Measurements from ENCODE around the gene CCDC187. TPM values are rescaled to one million over a fixed set of nuclear protein-coding genes. Genes with fewer than 3 reads are reported as not detected.
A peak's percentile ranks its signal among the peaks of the same experiment; 100 is the strongest.

Gene CCDC187
- total RNA-seq, 1 experiment from 2014 or later = 2.5 TPM

GRCh38 chr9:136284951-136285350 is 18.9 kb downstream of the CCDC187 start:
- no peak for DNase-seq (ENCODE audit: low spot score)

- no peak for DNase-seq (ENCODE audit: low spot score)
These were observed 19.6 kb downstream of the CCDC187 start for GRCh38 chr9:136284311-136284710.

- peak; percentile 89 for DNase-seq (ENCODE audit: low spot score)
These were observed 20.3 kb downstream of the CCDC187 start for GRCh38 chr9:136283291-136284235.

- no peak for DNase-seq (ENCODE audit: low spot score)
These were observed 21.5 kb downstream of the CCDC187 start for GRCh38 chr9:136282272-136282861.

GRCh38 chr9:136281421-136282271 is 22.2 kb downstream of the CCDC187 start:
- no peak for DNase-seq (ENCODE audit: low spot score)

GRCh38 chr9:136280535-136281315 is 23.2 kb downstream of the CCDC187 start:
- DNase-seq (ENCODE audit: low spot score) = no peak

- no peak for DNase-seq (ENCODE audit: low spot score)
These were observed 24.4 kb downstream of the CCDC187 start for GRCh38 chr9:136279471-136279870.

- DNase-seq (ENCODE audit: low spot score) = no peak
These were observed 25.0 kb downstream of the CCDC187 start for GRCh38 chr9:136278894-136279293.

GRCh38 chr9:136278221-136278620 is 25.7 kb downstream of the CCDC187 start:
- DNase-seq (ENCODE audit: low spot score) = no peak

GRCh38 chr9:136277746-136278145 is 26.1 kb downstream of the CCDC187 start:
- no peak for DNase-seq (ENCODE audit: low spot score)

GRCh38 chr9:136276716-136277115 is 27.2 kb downstream of the CCDC187 start:
- DNase-seq (ENCODE audit: low spot score) = no peak

- no peak for DNase-seq (ENCODE audit: low spot score)
These were observed 28.1 kb downstream of the CCDC187 start for GRCh38 chr9:136275655-136276429.

- DNase-seq (ENCODE audit: low spot score) = no peak
These were observed 28.9 kb downstream of the CCDC187 start for GRCh38 chr9:136274786-136275654.

GRCh38 chr9:136273921-136274785 is 29.7 kb downstream of the CCDC187 start:
- no peak for DNase-seq (ENCODE audit: low spot score)

GRCh38 chr9:136273244-136273865 is 30.5 kb downstream of the CCDC187 start:
- DNase-seq (ENCODE audit: low spot score) = no peak

GRCh38 chr9:136270173-136270705 is 33.7 kb downstream of the CCDC187 start:
- DNase-seq (ENCODE audit: low spot score) = no peak

GRCh38 chr9:136268735-136269134 is 35.2 kb downstream of the CCDC187 start:
- DNase-seq (ENCODE audit: low spot score) = no peak

- DNase-seq (ENCODE audit: low spot score) = peak; percentile 34
These were observed 35.6 kb downstream of the CCDC187 start for GRCh38 chr9:136268318-136268717.

Data from HT-29 (cell line).